ENCODE measurements around the gene NR1H2.

GRCh38 chr19:50383001-50383851 lies 7.0 kb downstream of the NR1H2 start:
- TF ChIP-seq CTCF (IDR thresholded peaks at IDR 0.05) (no peak), POLR2A (IDR thresholded peaks at IDR 0.05) (no peak)
